Right lobe of liver (tissue), 4 donors: Measurements from ENCODE around the gene WBP2.

Source experiments
- CTCF ChIP-seq, 4 donors: fragments of 200-600 bp in 3 of 4; fragments of 450-650 bp in 1 of 4; IDR thresholded peaks; one replicate each; pipeline versions ENCODE4 v1.5.1 to v1.8.0; 2016 to 2022; ENCODE audit warnings: antibody characterized with exemption in 4 of 4, mild to moderate bottlenecking in 2 of 4
- POLR2A ChIP-seq: fragments of 450-650 bp; IDR thresholded peaks from one replicate; pipeline ENCODE4 v1.6.1; 2017; ENCODE audit warnings: antibody characterized with exemption, mild to moderate bottlenecking
- donor health status: DM: no; HTN: no; CAD: no.
- donor health status: DM: no; HTN: no; CAD: no.
- donor health status: DM: no; HTN: yes; CAD: no.

- TF ChIP-seq CTCF (IDR thresholded peaks at IDR 0.05) (no peak), POLR2A (no peak)
Observed at GRCh38 chr17:75813081-75814020, 41.8 kb downstream of the WBP2 start.
